Kidney (tissue), 14 donors: ENCODE data around the gene SUMO3. TPM values are rescaled to one million over a fixed set of nuclear protein-coding genes. Genes with fewer than 3 reads are reported as not detected.
A peak's percentile ranks its signal among the peaks of the same experiment; 100 is the strongest.

Experiments
- DNase-seq, 5 donors: peaks; one replicate each; pipeline ENCODE4 v3.0.0-alpha.2; 2013 to 2020
- FAIRE-seq: peaks from 2 replicates; lab custom pipeline; 2012; peaks lifted over from hg19 to GRCh38; lab: Jason Lieb, UNC
- H3K27ac ChIP-seq, 2 donors: one replicate each; pipeline ENCODE4 v1.7.0; 2013; ENCODE audit warnings: low read depth in 2 of 2, low read length in 2 of 2, inconsistent platforms in 1 of 2
- H3K27me3 ChIP-seq: one replicate; pipeline ENCODE4 v1.7.1; 2013; ENCODE audit warnings: low read length, inconsistent platforms; ENCODE audit not compliant: control insufficient read depth, insufficient read depth
- H3K36me3 ChIP-seq, 3 donors: one replicate each; pipeline versions ENCODE4 v1.7.0 to v1.7.1; 2013; ENCODE audit warnings: low read length in 3 of 3, control low read depth in 1 of 3, inconsistent platforms in 1 of 3; ENCODE audit not compliant: insufficient read depth in 3 of 3, control insufficient read depth in 2 of 3
- H3K4me1 ChIP-seq, 3 donors: one replicate each; pipeline versions ENCODE4 v1.7.0 to v1.7.1; 2013; ENCODE audit warnings: low read length in 3 of 3, inconsistent platforms in 1 of 3, low read depth in 1 of 3; ENCODE audit not compliant: control insufficient read depth in 2 of 3, insufficient read depth in 2 of 3
- H3K4me3 ChIP-seq, 3 donors: one replicate each; pipeline versions ENCODE4 v1.7.0 to v1.8.1; 2013; ENCODE audit warnings: low read length in 3 of 3, control low read depth in 1 of 3, inconsistent platforms in 1 of 3
- H3K9ac ChIP-seq, 3 donors: one replicate each; pipeline versions ENCODE4 v1.7.0 to v1.7.1; 2013; ENCODE audit warnings: low read length in 3 of 3, control low read depth in 1 of 3, inconsistent platforms in 1 of 3
- H3K9me3 ChIP-seq, 3 donors: one replicate each; pipeline versions ENCODE4 v1.7.0 to v1.7.1; 2013; ENCODE audit warnings: low read length in 3 of 3, control low read depth in 1 of 3, inconsistent platforms in 1 of 3; ENCODE audit not compliant: control insufficient read depth in 2 of 3, insufficient read depth in 1 of 3
- intact Hi-C: fragments of 100-400 bp; cut with DNase I; formaldehyde crosslinking; loops from one replicate; pipeline ENCODE4 v1.11.1; 2022
- polyA plus RNA-seq: library from polyadenylated mRNA; stranded (reverse); fragments of 350-450 nt; fragmentation: Illumina TruSeq; extraction: RNeasy Lipid Tissue Mini Kit (QIAGEN cat#74804); gene quantifications from one replicate; pipeline ENCODE4 v1.2.3, GENCODE V29; 2014; ENCODE audit warnings: low read depth, low replicate concordance; ENCODE audit not compliant: insufficient read depth
- total RNA-seq: library from RNA; stranded (reverse); fragmentation: NEBNext Ultra II Directional; extraction: Animal tissue kit (Norgen Biotek cat#: 25700); gene quantifications from one replicate; pipeline ENCODE4 v1.2.1, GENCODE V29; 2021
- TF ChIP-seq, protein P1 (sequence below): IDR thresholded peaks from 3 replicates; pipeline ENCODE4 v1.5.1; 2012; ENCODE audit warnings: mild to moderate bottlenecking, moderate library complexity, borderline replicate concordance; ENCODE audit not compliant: insufficient read depth; ENCODE audit errors: extremely low read depth
- donor health status: control.
- donor health status: control.
- donor health status: control.
- donor health status: control.
- donor health status: control.
- donor health status: DM: yes; HTN: yes; CAD: no.
- donor health status: Normal renal cell carcinoma (clear cell type).

SUMO3 gene
- total and polyA plus RNA-seq, 2 donors from 2014 or later, result 88.6 to 89.9 TPM

DNA sequence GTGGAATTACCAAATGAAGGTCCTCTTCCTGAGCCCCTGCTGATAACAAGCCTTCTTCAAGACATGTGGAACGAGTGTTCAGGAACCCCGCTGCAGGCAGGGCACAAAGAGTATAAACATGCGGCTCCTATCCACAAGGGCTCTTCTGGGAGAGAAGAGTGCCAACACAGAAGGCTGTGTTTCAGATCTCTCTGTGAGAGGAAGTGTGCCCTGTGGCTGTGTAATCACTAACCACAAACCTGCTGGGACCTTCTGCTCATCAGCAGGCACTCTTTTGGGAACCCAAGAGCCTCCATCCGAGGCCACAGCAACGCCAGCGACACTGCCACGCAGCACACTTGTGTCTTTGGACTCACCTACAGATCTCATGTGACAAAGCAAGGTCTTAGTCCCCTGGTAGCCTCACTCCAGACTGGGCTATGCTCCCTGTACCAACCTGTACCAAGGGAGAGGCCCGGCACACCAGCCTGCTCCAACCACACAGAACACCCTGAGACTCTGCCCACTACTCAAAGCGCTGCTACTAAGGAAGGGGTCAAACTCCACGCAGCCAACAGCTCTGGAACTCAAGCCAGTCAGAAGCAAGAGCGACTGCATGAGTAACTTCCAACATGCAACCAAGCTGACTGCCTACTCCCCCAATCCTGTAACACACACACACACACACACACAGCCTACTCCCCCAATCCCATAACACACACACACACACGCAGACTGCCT lies 47.9 kb upstream of the SUMO3 start:
- Histone ChIP-seq H3K9ac (no peak overlapping the region), H3K9me3 (no peaks in the 10 kb centered on the region), H3K4me1 (peaks cover 0 to 41% (median 25%) of the 10 kb centered on the region in 3 donors), H3K27ac (peak overlapping the region in 1 of 2 donors; percentile 5), H3K36me3 (peaks cover 0 to 18% (median 12%) of the 10 kb centered on the region in 3 donors), H3K27me3 (no peaks in the 10 kb centered on the region), H3K4me3 (no peak overlapping the region)
- intact Hi-C loops, result no loop called here
- peak in 2 of 5 donors; percentile 31 to 33 for DNase-seq
- TF ChIP-seq, protein P1, sequence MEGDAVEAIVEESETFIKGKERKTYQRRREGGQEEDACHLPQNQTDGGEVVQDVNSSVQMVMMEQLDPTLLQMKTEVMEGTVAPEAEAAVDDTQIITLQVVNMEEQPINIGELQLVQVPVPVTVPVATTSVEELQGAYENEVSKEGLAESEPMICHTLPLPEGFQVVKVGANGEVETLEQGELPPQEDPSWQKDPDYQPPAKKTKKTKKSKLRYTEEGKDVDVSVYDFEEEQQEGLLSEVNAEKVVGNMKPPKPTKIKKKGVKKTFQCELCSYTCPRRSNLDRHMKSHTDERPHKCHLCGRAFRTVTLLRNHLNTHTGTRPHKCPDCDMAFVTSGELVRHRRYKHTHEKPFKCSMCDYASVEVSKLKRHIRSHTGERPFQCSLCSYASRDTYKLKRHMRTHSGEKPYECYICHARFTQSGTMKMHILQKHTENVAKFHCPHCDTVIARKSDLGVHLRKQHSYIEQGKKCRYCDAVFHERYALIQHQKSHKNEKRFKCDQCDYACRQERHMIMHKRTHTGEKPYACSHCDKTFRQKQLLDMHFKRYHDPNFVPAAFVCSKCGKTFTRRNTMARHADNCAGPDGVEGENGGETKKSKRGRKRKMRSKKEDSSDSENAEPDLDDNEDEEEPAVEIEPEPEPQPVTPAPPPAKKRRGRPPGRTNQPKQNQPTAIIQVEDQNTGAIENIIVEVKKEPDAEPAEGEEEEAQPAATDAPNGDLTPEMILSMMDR, result no peak
- FAIRE-seq, result no peak

DNA sequence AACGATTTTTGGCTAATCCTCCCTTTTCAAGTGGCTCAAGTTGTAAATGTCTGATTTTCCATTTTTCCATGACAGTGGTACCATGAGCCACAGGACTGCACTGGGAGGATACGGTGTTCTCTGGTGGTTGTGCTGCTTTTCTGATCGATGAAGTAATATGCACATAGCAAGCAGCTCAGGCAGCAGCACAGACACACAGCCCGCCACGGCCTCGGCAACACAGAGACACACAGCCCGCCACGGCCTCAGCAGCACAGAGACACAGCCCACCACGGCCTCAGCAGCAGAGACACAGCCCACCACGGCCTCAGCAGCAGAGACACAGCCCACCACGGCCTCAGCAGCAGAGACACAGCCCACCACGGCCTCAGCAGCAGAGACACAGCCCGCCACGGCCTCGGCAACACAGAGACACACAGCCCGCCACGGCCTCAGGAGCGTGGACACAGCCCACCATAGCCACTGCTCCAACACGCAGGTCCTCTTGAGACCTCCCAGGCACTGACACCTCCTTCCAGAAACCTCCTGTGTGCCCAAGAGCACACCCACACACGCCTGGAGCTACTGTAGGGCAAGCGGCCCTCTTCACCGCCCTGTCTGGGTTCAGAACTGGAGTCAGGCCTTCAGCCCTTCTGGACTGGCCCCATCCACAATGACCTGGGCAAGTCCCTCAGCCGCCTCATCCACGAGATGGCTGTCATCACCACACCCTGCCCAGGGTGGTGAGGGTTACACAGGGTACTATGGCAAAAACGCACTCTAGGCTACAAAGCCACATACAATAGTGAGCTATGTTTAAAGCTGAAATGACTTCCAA lies 45.2 kb upstream of the SUMO3 start:
- TF ChIP-seq, protein P1, result no peak
- H3K27me3 ChIP-seq, result no peaks in the 10 kb centered on the region
- H3K4me3 ChIP-seq, result no peak overlapping the region
- FAIRE-seq (no peak), DNase-seq (peak in 1 of 5 donors; percentile 59)
- peaks cover 0 to 33% (median 24%) of the 10 kb centered on the region in 3 donors for H3K36me3 ChIP-seq
- H3K4me1 ChIP-seq, result peaks cover 0 to 27% (median 8%) of the 10 kb centered on the region in 3 donors
- H3K27ac ChIP-seq, result no peak overlapping the region
- H3K9me3 ChIP-seq, result no peaks in the 10 kb centered on the region
- intact Hi-C loops, result no loop called here
- no peak overlapping the region for H3K9ac ChIP-seq

DNA sequence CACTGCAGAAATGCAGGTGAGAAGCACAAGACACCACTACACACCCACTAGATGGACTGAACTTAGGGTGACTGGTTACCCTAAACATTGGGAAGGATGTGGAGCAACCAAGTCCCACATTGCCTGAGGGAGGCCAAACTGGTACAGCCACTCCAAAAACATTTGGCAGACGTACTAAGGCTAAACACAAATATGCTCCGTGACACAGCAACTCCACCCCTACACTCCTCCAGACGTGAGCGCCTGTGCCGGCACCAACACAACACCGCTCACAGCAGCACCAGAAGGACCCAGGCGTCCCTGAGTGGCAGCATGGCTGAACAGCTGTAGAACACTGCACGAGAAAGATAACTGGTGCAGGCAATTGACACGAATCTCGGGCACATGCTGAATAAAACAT lies 40.9 kb upstream of the SUMO3 start:
- peaks cover 0 to 53% (median 33%) of the 10 kb centered on the region in 3 donors for H3K36me3 ChIP-seq
- DNase-seq, result peak in 1 of 5 donors; percentile 44
- no peak overlapping the region for H3K9ac ChIP-seq
- no peaks in the 10 kb centered on the region for H3K27me3 ChIP-seq
- no peak for FAIRE-seq
- H3K9me3 ChIP-seq, result no peaks in the 10 kb centered on the region
- no peak overlapping the region for H3K4me3 ChIP-seq
- no peaks in the 10 kb centered on the region for H3K4me1 ChIP-seq
- no peak overlapping the region for H3K27ac ChIP-seq
- TF ChIP-seq, protein P1, result no peak
- intact Hi-C loops, result no loop called here
